ENCODE results near the gene PIEZO2. TPM values are rescaled to one million over a fixed set of nuclear protein-coding genes. Genes with fewer than 3 reads are reported as not detected.

PIEZO2 gene
- total RNA-seq, 1 experiment from 2014 or later, result 0.57 TPM

DNA sequence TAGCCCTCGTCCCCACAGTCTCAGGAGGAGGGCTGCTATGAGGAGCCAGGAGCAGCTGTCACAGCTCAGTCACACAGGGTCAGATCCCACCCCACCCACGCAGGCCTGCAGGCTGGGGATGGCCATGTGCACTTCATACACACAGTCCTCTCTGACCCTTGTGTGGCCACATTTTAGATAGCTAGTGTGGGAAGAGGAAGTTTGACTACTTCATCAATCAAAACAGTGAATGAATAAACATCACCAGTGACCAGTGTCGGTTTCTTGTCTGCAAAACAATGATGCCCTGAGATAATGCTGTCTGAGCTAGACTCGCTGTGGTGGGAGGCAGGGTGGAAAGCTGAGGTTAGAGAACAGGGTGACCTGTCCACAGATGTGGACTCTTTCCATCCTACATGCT lies 107.1 kb downstream of the PIEZO2 start:
- intact Hi-C loops (cut with micrococcal nuclease; ENCODE audit: unreplicated experiment) (no loop called here), in situ Hi-C loops (cut with HindIII; ENCODE audit: low pct_unique_long_range_greater_than_20kb, low sequenced_read_pairs) (no loop called here)
- Histone ChIP-seq H3K27me3 (ENCODE audit: control insufficient read depth, insufficient read depth, low read length) (no peaks in the 10 kb centered on the region), H3K4me3 (ENCODE audit: low read depth in 2 of 2, low read length in 2 of 2) (no peak overlapping the region), H3K4me1 (ENCODE audit: control insufficient read depth, insufficient read depth, low read length) (no peaks in the 10 kb centered on the region), H3K9me3 (ENCODE audit: control insufficient read depth, insufficient read depth, low read depth, low read length) (no peaks in the 10 kb centered on the region), H3K36me3 (ENCODE audit: control insufficient read depth, insufficient read depth, low read length) (no peaks in the 10 kb centered on the region), H3K27ac (ENCODE audit: low read length) (no peak overlapping the region)
- TF ChIP-seq, protein P1, sequence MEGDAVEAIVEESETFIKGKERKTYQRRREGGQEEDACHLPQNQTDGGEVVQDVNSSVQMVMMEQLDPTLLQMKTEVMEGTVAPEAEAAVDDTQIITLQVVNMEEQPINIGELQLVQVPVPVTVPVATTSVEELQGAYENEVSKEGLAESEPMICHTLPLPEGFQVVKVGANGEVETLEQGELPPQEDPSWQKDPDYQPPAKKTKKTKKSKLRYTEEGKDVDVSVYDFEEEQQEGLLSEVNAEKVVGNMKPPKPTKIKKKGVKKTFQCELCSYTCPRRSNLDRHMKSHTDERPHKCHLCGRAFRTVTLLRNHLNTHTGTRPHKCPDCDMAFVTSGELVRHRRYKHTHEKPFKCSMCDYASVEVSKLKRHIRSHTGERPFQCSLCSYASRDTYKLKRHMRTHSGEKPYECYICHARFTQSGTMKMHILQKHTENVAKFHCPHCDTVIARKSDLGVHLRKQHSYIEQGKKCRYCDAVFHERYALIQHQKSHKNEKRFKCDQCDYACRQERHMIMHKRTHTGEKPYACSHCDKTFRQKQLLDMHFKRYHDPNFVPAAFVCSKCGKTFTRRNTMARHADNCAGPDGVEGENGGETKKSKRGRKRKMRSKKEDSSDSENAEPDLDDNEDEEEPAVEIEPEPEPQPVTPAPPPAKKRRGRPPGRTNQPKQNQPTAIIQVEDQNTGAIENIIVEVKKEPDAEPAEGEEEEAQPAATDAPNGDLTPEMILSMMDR (IDR thresholded peaks at IDR 0.05), result no peak
- no peak for TF ChIP-seq SIN3A (IDR thresholded peaks at IDR 0.05; ENCODE audit: borderline replicate concordance, insufficient read depth, low read depth, low read length)
- ChIA-PET POLR2A (no interaction called here), CTCF (interaction anchor here (0.6 kb wide), 1 partner anchor 474 kb away, joined by 9 read pairs; no protein-coding TSS in a partner anchor)
- ATAC-seq (no peak), DNase-seq (ENCODE audit: low read depth, low spot score) (no peak)
- BruUV-seq (replicated peaks), result no TSS peak

DNA sequence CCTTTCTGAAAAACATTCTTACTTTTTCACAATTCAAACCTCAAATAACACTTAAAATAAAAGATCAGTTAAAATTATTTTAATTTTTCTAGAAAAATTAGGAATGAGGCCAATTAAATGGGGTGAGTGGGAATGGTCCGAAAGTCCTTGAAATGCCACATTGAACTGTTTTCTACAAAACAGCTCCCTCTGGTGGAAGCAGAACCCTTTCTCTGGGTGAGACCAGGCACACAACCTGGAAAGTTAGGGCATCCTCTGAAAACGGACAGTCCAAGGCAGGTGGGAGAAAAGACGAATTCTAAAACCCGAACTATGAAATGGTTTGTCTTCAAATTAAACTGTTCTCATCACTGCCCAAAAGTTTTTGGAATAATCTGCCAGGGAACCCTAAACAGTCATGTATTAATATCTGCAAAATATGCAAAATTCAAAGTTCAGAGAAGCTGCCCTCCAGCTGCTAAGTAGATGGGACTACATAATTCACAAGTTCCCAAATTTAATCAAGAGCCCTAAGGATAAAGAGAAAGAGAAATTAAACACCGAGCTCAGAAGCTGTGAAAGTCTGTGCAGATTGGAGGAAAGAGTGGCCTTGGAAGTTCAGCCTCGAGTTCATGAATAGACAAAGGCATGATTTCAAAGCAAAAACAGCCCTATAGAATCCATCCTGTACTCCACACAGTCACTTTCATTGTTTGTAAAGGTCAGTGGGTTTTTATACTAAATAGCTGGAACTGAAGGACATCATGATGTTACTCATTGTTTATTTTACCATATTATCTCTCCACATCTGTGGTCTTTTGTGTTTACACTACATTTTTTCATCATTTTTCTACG lies 108.3 kb downstream of the PIEZO2 start:
- ATAC-seq (no peak), DNase-seq (ENCODE audit: low read depth, low spot score) (peak; percentile 17)
- intact Hi-C loops (cut with micrococcal nuclease; ENCODE audit: unreplicated experiment) (loop anchor here (1.0 kb wide), 1 partner anchor 191 kb away; no protein-coding TSS in a partner anchor), in situ Hi-C loops (cut with HindIII; ENCODE audit: low pct_unique_long_range_greater_than_20kb, low sequenced_read_pairs) (no loop called here)
- BruUV-seq (replicated peaks), result no TSS peak
- ChIA-PET POLR2A (no interaction called here), CTCF (interaction anchor here (0.6 kb wide), 2 partner anchors 200 to 1075 kb away, joined by 3 read pairs; no protein-coding TSS in a partner anchor)
- Histone ChIP-seq H3K4me1 (ENCODE audit: control insufficient read depth, insufficient read depth, low read length) (no peaks in the 10 kb centered on the region), H3K9me3 (ENCODE audit: control insufficient read depth, insufficient read depth, low read depth, low read length) (no peaks in the 10 kb centered on the region), H3K36me3 (ENCODE audit: control insufficient read depth, insufficient read depth, low read length) (no peaks in the 10 kb centered on the region), H3K27me3 (ENCODE audit: control insufficient read depth, insufficient read depth, low read length) (no peaks in the 10 kb centered on the region), H3K4me3 (ENCODE audit: low read depth in 2 of 2, low read length in 2 of 2) (no peak overlapping the region), H3K27ac (ENCODE audit: low read length) (no peak overlapping the region)
- TF ChIP-seq SIN3A (IDR thresholded peaks at IDR 0.05; ENCODE audit: borderline replicate concordance, insufficient read depth, low read depth, low read length), result no peak
- no peak for TF ChIP-seq TCF7L2 (IDR thresholded peaks at IDR 0.05; ENCODE audit: low read depth, low read length)
- TF ChIP-seq, protein P1 (IDR thresholded peaks at IDR 0.05), result peak; percentile 76
- no peak for TF ChIP-seq POLR2AphosphoS5 (IDR thresholded peaks at IDR 0.05; ENCODE audit: low read depth, low read length)
- TF ChIP-seq, protein P2, sequence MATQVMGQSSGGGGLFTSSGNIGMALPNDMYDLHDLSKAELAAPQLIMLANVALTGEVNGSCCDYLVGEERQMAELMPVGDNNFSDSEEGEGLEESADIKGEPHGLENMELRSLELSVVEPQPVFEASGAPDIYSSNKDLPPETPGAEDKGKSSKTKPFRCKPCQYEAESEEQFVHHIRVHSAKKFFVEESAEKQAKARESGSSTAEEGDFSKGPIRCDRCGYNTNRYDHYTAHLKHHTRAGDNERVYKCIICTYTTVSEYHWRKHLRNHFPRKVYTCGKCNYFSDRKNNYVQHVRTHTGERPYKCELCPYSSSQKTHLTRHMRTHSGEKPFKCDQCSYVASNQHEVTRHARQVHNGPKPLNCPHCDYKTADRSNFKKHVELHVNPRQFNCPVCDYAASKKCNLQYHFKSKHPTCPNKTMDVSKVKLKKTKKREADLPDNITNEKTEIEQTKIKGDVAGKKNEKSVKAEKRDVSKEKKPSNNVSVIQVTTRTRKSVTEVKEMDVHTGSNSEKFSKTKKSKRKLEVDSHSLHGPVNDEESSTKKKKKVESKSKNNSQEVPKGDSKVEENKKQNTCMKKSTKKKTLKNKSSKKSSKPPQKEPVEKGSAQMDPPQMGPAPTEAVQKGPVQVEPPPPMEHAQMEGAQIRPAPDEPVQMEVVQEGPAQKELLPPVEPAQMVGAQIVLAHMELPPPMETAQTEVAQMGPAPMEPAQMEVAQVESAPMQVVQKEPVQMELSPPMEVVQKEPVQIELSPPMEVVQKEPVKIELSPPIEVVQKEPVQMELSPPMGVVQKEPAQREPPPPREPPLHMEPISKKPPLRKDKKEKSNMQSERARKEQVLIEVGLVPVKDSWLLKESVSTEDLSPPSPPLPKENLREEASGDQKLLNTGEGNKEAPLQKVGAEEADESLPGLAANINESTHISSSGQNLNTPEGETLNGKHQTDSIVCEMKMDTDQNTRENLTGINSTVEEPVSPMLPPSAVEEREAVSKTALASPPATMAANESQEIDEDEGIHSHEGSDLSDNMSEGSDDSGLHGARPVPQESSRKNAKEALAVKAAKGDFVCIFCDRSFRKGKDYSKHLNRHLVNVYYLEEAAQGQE (IDR thresholded peaks at IDR 0.05; ENCODE audit: insufficient read depth in 1 of 2, low read depth in 2 of 2, low read length in 1 of 2), result no peak

Measured in Panc1 (cell line).